ENCODE measurements around the gene PLIN4. TPM values are rescaled to one million over a fixed set of nuclear protein-coding genes. Genes with fewer than 3 reads are reported as not detected.

Gene PLIN4
- total and polyA plus RNA-seq, 10 of the 15 experiments (the other 5 are each of a cell fraction or from before 2014, with no cell fraction given), result 0.01 to 0.11 (median 0.05) TPM; not detected in 2

- no peak overlapping the region for H2AFZ ChIP-seq (ENCODE audit: control insufficient read depth, low read depth, low read length)
- RAD21 ChIA-PET (ENCODE audit: unreplicated experiment), result no interaction called here
- BruUV-seq (replicated peaks), result no TSS peak
- no peaks in the 10 kb centered on the region for H3K9me3 ChIP-seq (replicated peaks; ENCODE audit: control insufficient read depth, insufficient read depth, low read length)
- POLR2A ChIA-PET, result no interaction called here
- 90% methylated on average over 11 of the region's 11 CpGs for WGBS (ENCODE audit: insufficient coverage, insufficient replicate concordance, low lambda C conversion rate, missing lambda C conversion rate)
- H3K4me3 ChIP-seq, result no peak overlapping the region
- no peak for TF ChIP-seq SMC3 (IDR thresholded peaks at IDR 0.05; ENCODE audit: borderline replicate concordance, low read length)
- no peak for TF ChIP-seq NBN (IDR thresholded peaks at IDR 0.05)
- TF ChIP-seq FOS (IDR thresholded peaks at IDR 0.05; ENCODE audit: borderline replicate concordance, extremely low read depth, insufficient read length), result no peak
- no peak for TF ChIP-seq JUNB (IDR thresholded peaks at IDR 0.05)
- no peak for TF ChIP-seq SUPT20H (IDR thresholded peaks at IDR 0.05; ENCODE audit: borderline replicate concordance, control insufficient read depth, low read depth, low read length)
- no peak for TF ChIP-seq NR2C1 (IDR thresholded peaks at IDR 0.05)
- no peak for TF ChIP-seq YY1 (IDR thresholded peaks at IDR 0.05; ENCODE audit: low read depth, low read length)
- TF ChIP-seq CTCF (IDR thresholded peaks at IDR 0.05 in 2 of 3, conservative IDR thresholded peaks at IDR 0.05 in 1 of 3; ENCODE audit: control insufficient read depth in 2 of 3, extremely low read depth in 1 of 3, insufficient read depth in 1 of 3, low read depth in 3 of 3, low read length in 3 of 3), result no peak
- TF ChIP-seq MLLT1 (IDR thresholded peaks at IDR 0.05), result no peak
- no peak for TF ChIP-seq FOXK2 (IDR thresholded peaks at IDR 0.05)
- TF ChIP-seq SP1 (IDR thresholded peaks at IDR 0.05; ENCODE audit: low read depth, low read length), result no peak
- TF ChIP-seq FOXM1 (IDR thresholded peaks at IDR 0.05; ENCODE audit: low read depth, low read length), result no peak
- no peak for TF ChIP-seq SIX5 (IDR thresholded peaks at IDR 0.05; ENCODE audit: low read depth, low read length, severe bottlenecking)
- no peak for TF ChIP-seq BRCA1 (IDR thresholded peaks at IDR 0.05; ENCODE audit: low read depth, low read length)
- TF ChIP-seq NFYB (IDR thresholded peaks at IDR 0.05; ENCODE audit: insufficient read depth, low read depth, low read length), result no peak
- TF ChIP-seq SMARCA5 (IDR thresholded peaks at IDR 0.05), result no peak
- TF ChIP-seq TCF7 (IDR thresholded peaks at IDR 0.05; ENCODE audit: borderline replicate concordance), result no peak
- TF ChIP-seq RUNX3 (IDR thresholded peaks at IDR 0.05; ENCODE audit: low read length), result no peak
- no peaks in the 10 kb centered on the region for H3K79me2 ChIP-seq (ENCODE audit: control insufficient read depth, insufficient read depth, low read length)
- H3K27me3 ChIP-seq (replicated peaks in 1 of 2; ENCODE audit: control insufficient read depth in 2 of 2, insufficient read depth in 2 of 2, low read length in 1 of 2), result no peaks in the 10 kb centered on the region
- FAIRE-seq, result no peak
- no peaks in the 10 kb centered on the region for H4K20me1 ChIP-seq (ENCODE audit: control insufficient read depth, insufficient read depth)
- intact Hi-C loops (cut with micrococcal nuclease; ENCODE audit: unreplicated experiment), result no loop called here
- ATAC-seq, result no peak
- CTCF ChIA-PET, result no interaction called here
- H3K9ac ChIP-seq (ENCODE audit: control insufficient read depth, insufficient read depth, low read length), result no peak overlapping the region
- SMC1A ChIA-PET (ENCODE audit: uncharacterized antibody, unreplicated experiment), result no interaction called here
- in situ Hi-C loops (cut with MboI), result no loop called here
- H3K27ac ChIP-seq (ENCODE audit: control insufficient read depth, insufficient read depth), result no peak overlapping the region
- peaks cover 9 to 11% of the 10 kb centered on the region in 2 experiments; a peak in 3 of 4 replicates for H3K36me3 ChIP-seq (ENCODE audit: control insufficient read depth in 2 of 2, insufficient read depth in 2 of 2, low read length in 1 of 2)
- H3K4me2 ChIP-seq (ENCODE audit: control insufficient read depth, insufficient read depth), result no peak overlapping the region
- no peak for DNase-seq (ENCODE audit: low read depth, low spot score)
- no peaks in the 10 kb centered on the region for H3K4me1 ChIP-seq (ENCODE audit: control insufficient read depth, insufficient read depth, low read length)
Measured at GRCh38 chr19:4487572-4487971, 30.7 kb downstream of the PLIN4 start.
